PC-9 (cell line): ENCODE measurements around the gene C2orf68. TPM values are rescaled to one million over a fixed set of nuclear protein-coding genes. Genes with fewer than 3 reads are reported as not detected.

ENCODE experiments used
- BruUV-seq: library from RNA; stranded (reverse); fragments of 400-500 nt; replicated peaks from 2 replicates; lab custom pipeline; 2021; lab: Mats Ljungman, UMichigan
- CTCF ChIA-PET: fragments of 300-600 bp; sonication (Branson Sonifier 250); formaldehyde crosslinking; loops from one replicate; lab custom pipeline; 2022; ENCODE audit warnings: antibody characterized with exemption; lab: Charles Lee
- POLR2A ChIA-PET: fragments of 300-600 bp; sonication (Branson Sonifier 250); formaldehyde crosslinking; loops from one replicate; lab custom pipeline; 2022; ENCODE audit warnings: antibody characterized with exemption; ENCODE audit not compliant: unreplicated experiment; lab: Charles Lee
- DNase-seq, 2 experiments: peaks; one replicate each; pipeline versions ENCODE4 v3.0.0 to v3.0.0-alpha.2; 2015 to 2022; ENCODE audit warnings: mixed read lengths in 1 of 2
- H2AFZ ChIP-seq: fragments of 200-600 bp; sonication (generic); 2 replicates; pipeline ENCODE4 v1.8.1; 2017; ENCODE audit warnings: antibody characterized with exemption
- H3F3A ChIP-seq: fragments of 200-600 bp; sonication (generic); 2 replicates; pipeline ENCODE4 v1.8.1; 2017; ENCODE audit warnings: antibody characterized with exemption, mild to moderate bottlenecking, low read depth; ENCODE audit not compliant: insufficient read depth
- H3K27ac ChIP-seq: fragments of 200-600 bp; sonication (generic); 2 replicates; pipeline ENCODE4 v1.6.1; 2016; ENCODE audit warnings: mixed run types
- H3K27me3 ChIP-seq: fragments of 200-600 bp; sonication (generic); 2 replicates; pipeline ENCODE4 v1.6.1; 2016; ENCODE audit warnings: low read depth, mixed run types; ENCODE audit not compliant: insufficient read depth
- H3K36me3 ChIP-seq: fragments of 200-600 bp; sonication (generic); 2 replicates; pipeline ENCODE4 v1.6.1; 2016; ENCODE audit warnings: low read depth, mixed run types
- H3K4me1 ChIP-seq: fragments of 200-600 bp; sonication (generic); replicated peaks from 2 replicates; pipeline ENCODE4 v1.6.1; 2016; ENCODE audit warnings: mixed run types; ENCODE audit not compliant: insufficient read depth
- H3K4me2 ChIP-seq: fragments of 200-600 bp; sonication (generic); 2 replicates; pipeline ENCODE4 v1.6.1; 2017; ENCODE audit warnings: mixed run types
- H3K4me3 ChIP-seq: fragments of 200-600 bp; sonication (generic); 2 replicates; pipeline ENCODE4 v1.6.1; 2016; ENCODE audit warnings: mixed run types
- H3K79me2 ChIP-seq: fragments of 200-600 bp; sonication (generic); 2 replicates; pipeline ENCODE4 v1.6.1; 2017; ENCODE audit warnings: low read depth, mixed run types
- H3K9me2 ChIP-seq: fragments of 200-600 bp; sonication (generic); 2 replicates; pipeline ENCODE4 v1.8.1; 2017; ENCODE audit warnings: mild to moderate bottlenecking; ENCODE audit not compliant: insufficient read depth
- H3K9me3 ChIP-seq: fragments of 200-600 bp; sonication (generic); 2 replicates; pipeline ENCODE4 v1.8.1; 2016; ENCODE audit warnings: low read depth; ENCODE audit not compliant: insufficient read depth
- H4K20me1 ChIP-seq: fragments of 200-600 bp; sonication (generic); 2 replicates; pipeline ENCODE4 v1.8.1; 2017; ENCODE audit not compliant: insufficient read depth
- CTCF ChIP-seq: fragments of 200-600 bp; sonication (generic); conservative IDR thresholded peaks from 2 replicates; pipeline ENCODE4 v1.6.1; 2017; ENCODE audit warnings: mixed run types, antibody characterized with exemption, mild to moderate bottlenecking, moderate library complexity
- EZH2 ChIP-seq: fragments of 200-600 bp; sonication (generic); IDR thresholded peaks from 2 replicates; pipeline ENCODE4 v1.8.0; 2017; ENCODE audit warnings: antibody characterized with exemption, low read depth
- intact Hi-C: fragments of 100-400 bp; cut with micrococcal nuclease; formaldehyde crosslinking; loops from one replicate; pipeline ENCODE4 v1.10.0; 2022; ENCODE audit not compliant: unreplicated experiment
- total RNA-seq: library from RNA; stranded (reverse); gene quantifications from 2 replicates; pipeline ENCODE4 v1.2.3, GENCODE V29; 2021

Gene C2orf68
- total RNA-seq, 1 experiment from 2014 or later, result 48.6 TPM

GRCh38 chr2:85646166-85646565, 34.3 kb upstream of the C2orf68 start:
- Histone ChIP-seq H3K4me3 (no peak overlapping the region), H3K36me3 (peaks cover 53% of the 10 kb centered on the region), H3K27ac (no peak overlapping the region), H2AFZ (no peak overlapping the region), H3F3A (peaks cover 40% of the 10 kb centered on the region), H3K79me2 (no peaks in the 10 kb centered on the region), H3K9me2 (no peaks in the 10 kb centered on the region), H3K4me2 (no peak overlapping the region), H3K4me1 (peaks cover 27% of the 10 kb centered on the region), H3K9me3 (no peaks in the 10 kb centered on the region), H4K20me1 (no peaks in the 10 kb centered on the region; the same call in 1 of the 2 replicates), H3K27me3 (no peaks in the 10 kb centered on the region)
- TF ChIP-seq EZH2, result no peak
- no peak for TF ChIP-seq CTCF
- no peak for DNase-seq
- no TSS peak for BruUV-seq
- POLR2A ChIA-PET, result no interaction called here
- intact Hi-C loops, result no loop called here
- CTCF ChIA-PET, result no interaction called here

- ChIA-PET POLR2A (no interaction called here), CTCF (interaction anchor here (0.6 kb wide), 1 partner anchor 820 kb away, joined by 5 read pairs; no protein-coding TSS in a partner anchor)
- H3K4me3 ChIP-seq, result no peak overlapping the region
- H3K79me2 ChIP-seq, result no peaks in the 10 kb centered on the region
- no peak overlapping the region for H3K4me2 ChIP-seq
- no peaks in the 10 kb centered on the region for H3K9me2 ChIP-seq
- TF ChIP-seq CTCF, result no peak
- no peak for TF ChIP-seq EZH2
- peaks cover 49% of the 10 kb centered on the region for H3K36me3 ChIP-seq
- no peaks in the 10 kb centered on the region for H3K27me3 ChIP-seq
- H3K9me3 ChIP-seq, result no peaks in the 10 kb centered on the region
- H3K4me1 ChIP-seq, result peaks cover 20% of the 10 kb centered on the region
- BruUV-seq, result no TSS peak
- intact Hi-C loops, result no loop called here
- H4K20me1 ChIP-seq, result no peaks in the 10 kb centered on the region; the same call in 1 of the 2 replicates
- H3F3A ChIP-seq, result peaks cover 40% of the 10 kb centered on the region
- DNase-seq, result no peak
- H2AFZ ChIP-seq, result no peak overlapping the region
- no peak overlapping the region for H3K27ac ChIP-seq
Observed at GRCh38 chr2:85644909-85645308, 33.0 kb upstream of the C2orf68 start.

- H3F3A ChIP-seq, result peaks cover 19% of the 10 kb centered on the region; the same call in 1 of the 2 replicates
- no peak for TF ChIP-seq CTCF
- TF ChIP-seq EZH2, result no peak
- no peaks in the 10 kb centered on the region for H3K9me2 ChIP-seq
- CTCF ChIA-PET, result no interaction called here
- no peaks in the 10 kb centered on the region for H3K27me3 ChIP-seq
- H4K20me1 ChIP-seq, result no peaks in the 10 kb centered on the region; the same call in 1 of the 2 replicates
- intact Hi-C loops, result no loop called here
- H3K27ac ChIP-seq, result 0 out of 2 replicates have a peak overlapping the region, but pooled peaks have one; percentile 6
- no peak overlapping the region for H2AFZ ChIP-seq
- DNase-seq, result no peak
- no peak overlapping the region for H3K4me3 ChIP-seq
- POLR2A ChIA-PET, result no interaction called here
- no peaks in the 10 kb centered on the region for H3K4me1 ChIP-seq
- H3K9me3 ChIP-seq, result no peaks in the 10 kb centered on the region
- no TSS peak for BruUV-seq
- no peaks in the 10 kb centered on the region for H3K79me2 ChIP-seq
- peaks cover 51% of the 10 kb centered on the region for H3K36me3 ChIP-seq
- no peak overlapping the region for H3K4me2 ChIP-seq
Observed at GRCh38 chr2:85642725-85643124, 30.9 kb upstream of the C2orf68 start.
